T47D (cell line): ENCODE measurements around the gene NAT14.
"Not testable (repeated sequence)": the region's sequence is repeated elsewhere in the genome, so short reads cannot be mapped to it uniquely, and the experiment has no call there.

Source experiments
- DNase-seq, 2 experiments: peaks; one replicate each; pipeline versions ENCODE4 v3.0.0 to v3.0.0-alpha.2; 2011 to 2012; ENCODE audit warnings: low read depth in 1 of 2, low spot score in 1 of 2
- JUND ChIP-seq: IDR thresholded peaks from 2 replicates; pipeline ENCODE4 v1.6.1; 2012; ENCODE audit warnings: low read depth
- in situ Hi-C: cut with HindIII; loops from 2 replicates; pipeline ENCODE4 v1.10.0; 2016; ENCODE audit warnings: low sequenced_read_pairs, low pct_unique_long_range_greater_than_20kb

NAT14 gene

GRCh38 chr19:55520691-55521292 is 35.8 kb downstream of the NAT14 start:
- no peak for TF ChIP-seq JUND
- DNase-seq, result no peak
- in situ Hi-C loops, result no loop called here

- in situ Hi-C loops, result no loop called here
- TF ChIP-seq JUND, result no peak
- no peak for DNase-seq
These were observed 40.5 kb downstream of the NAT14 start for GRCh38 chr19:55525289-55526101.

- DNase-seq, result peak; percentile 35 to 72
- in situ Hi-C loops, result no loop called here
- TF ChIP-seq JUND, result no peak
These were observed 41.5 kb downstream of the NAT14 start for GRCh38 chr19:55526216-55527196.

- in situ Hi-C loops, result no loop called here
- TF ChIP-seq JUND, result no peak
- DNase-seq, result no peak
These were observed 42.4 kb downstream of the NAT14 start for GRCh38 chr19:55527197-55528029.

- DNase-seq, result no peak
- TF ChIP-seq JUND, result no peak
- in situ Hi-C loops, result no loop called here
These were observed 43.2 kb downstream of the NAT14 start for GRCh38 chr19:55528030-55528803.

GRCh38 chr19:55529636-55530234 is 44.7 kb downstream of the NAT14 start:
- in situ Hi-C loops, result no loop called here
- TF ChIP-seq JUND, result no peak
- no peak for DNase-seq

- TF ChIP-seq JUND, result no peak
- in situ Hi-C loops, result no loop called here
These were observed 46.0 kb downstream of the NAT14 start for GRCh38 chr19:55530996-55531395.

GRCh38 chr19:55534280-55534679 is 49.3 kb downstream of the NAT14 start:
- DNase-seq, in situ Hi-C loops: not testable (repeated sequence)

More at GRCh38 chr19:55530996-55531395, 46.0 kb downstream of the NAT14 start:
- DNase-seq, result no peak

- no peak for DNase-seq
- TF ChIP-seq JUND, result no peak
- in situ Hi-C loops, result no loop called here
These were observed 50.4 kb downstream of the NAT14 start for GRCh38 chr19:55535173-55535964.

- TF ChIP-seq JUND, result no peak
- in situ Hi-C loops, result no loop called here
- DNase-seq, result no peak
These were observed 51.0 kb downstream of the NAT14 start for GRCh38 chr19:55535965-55536350.
